GM23248 (cell line): ENCODE data around the gene ADAMTSL4.
"Not testable (repeated sequence)": the region's sequence is repeated elsewhere in the genome, so short reads cannot be mapped to it uniquely, and the experiment has no call there.

Experiments
- EZH2 ChIP-seq: fragments of 200-600 bp; sonication (generic); IDR thresholded peaks from 2 replicates; pipeline ENCODE4 v1.6.1; 2018; ENCODE audit warnings: antibody characterized with exemption, mild to moderate bottlenecking; ENCODE audit not compliant: insufficient read depth, poor library complexity, severe bottlenecking
- EZH2phosphoT487 ChIP-seq: fragments of 200-600 bp; sonication (generic); IDR thresholded peaks from 2 replicates; pipeline ENCODE4 v1.6.1; 2018; ENCODE audit warnings: antibody characterized with exemption, moderate library complexity, mild to moderate bottlenecking, low read depth; ENCODE audit not compliant: insufficient read depth

DNA sequence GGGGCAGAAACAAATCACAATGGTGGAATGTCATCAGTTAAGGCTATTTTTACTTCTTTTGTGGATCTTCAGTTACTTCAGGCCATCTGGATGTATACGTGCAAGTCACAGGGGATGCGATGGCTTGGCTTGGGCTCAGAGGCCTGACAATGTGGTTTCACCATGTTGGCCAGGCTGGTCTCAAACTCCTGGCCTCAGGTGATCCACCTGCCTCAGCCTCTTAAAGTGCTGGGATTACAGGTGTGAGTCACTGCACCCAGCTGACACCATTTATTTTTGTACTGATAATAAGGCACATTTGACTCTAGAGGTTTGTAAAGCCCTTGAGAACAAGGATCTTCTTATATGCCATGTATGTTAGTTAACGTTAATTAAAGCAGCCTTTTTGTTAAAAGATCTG is 31.8 kb downstream of the ADAMTSL4 start:
- not testable (repeated sequence) for TF ChIP-seq EZH2, EZH2phosphoT487
